GM15510 (cell line): ENCODE measurements around the gene OR2AT4.

Experiments used
- POLR2A ChIP-seq: IDR thresholded peaks from 3 replicates; pipeline ENCODE4 v1.6.1; 2011; ENCODE audit warnings: borderline replicate concordance; ENCODE audit not compliant: insufficient read length; ENCODE audit errors: extremely low read depth

OR2AT4 gene

DNA sequence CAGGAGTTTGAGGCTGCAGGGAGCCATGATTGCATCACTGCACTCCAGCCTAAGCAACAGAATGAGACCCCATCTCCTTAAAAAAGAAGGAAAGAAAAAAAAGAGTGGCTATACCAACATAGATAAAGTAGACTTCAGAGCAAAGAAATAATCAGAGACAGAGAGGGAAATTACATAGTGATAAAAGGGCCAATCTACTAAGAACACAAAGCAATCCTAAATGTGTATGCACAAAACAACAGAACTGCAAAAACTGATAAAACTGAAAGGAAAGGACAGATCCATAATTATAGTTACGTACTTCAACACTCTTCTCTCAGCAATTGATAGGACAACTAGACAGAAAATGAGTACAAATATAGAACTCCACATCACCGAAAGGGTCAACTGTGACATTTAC, 17.8 kb upstream of the OR2AT4 start:
- no peak for TF ChIP-seq POLR2A

DNA sequence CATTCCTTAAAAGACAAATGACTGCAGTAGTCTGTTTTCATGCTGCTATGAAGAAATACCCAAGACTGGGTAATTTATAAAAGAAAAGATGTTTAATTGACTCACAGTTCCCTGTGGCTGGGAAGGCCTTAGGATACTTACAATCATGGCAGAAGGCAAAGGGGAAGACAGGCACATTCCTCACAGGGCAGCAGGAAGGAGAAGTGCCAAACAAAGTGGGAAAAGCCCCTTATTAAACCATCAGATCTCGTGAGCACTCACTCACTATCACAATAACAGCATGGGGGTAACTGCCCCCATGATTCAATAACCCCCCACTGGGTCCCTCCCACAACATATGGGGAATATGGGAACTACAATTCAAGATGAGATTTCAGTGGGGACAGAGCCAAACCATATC, 16.4 kb upstream of the OR2AT4 start:
- no peak for TF ChIP-seq POLR2A

DNA sequence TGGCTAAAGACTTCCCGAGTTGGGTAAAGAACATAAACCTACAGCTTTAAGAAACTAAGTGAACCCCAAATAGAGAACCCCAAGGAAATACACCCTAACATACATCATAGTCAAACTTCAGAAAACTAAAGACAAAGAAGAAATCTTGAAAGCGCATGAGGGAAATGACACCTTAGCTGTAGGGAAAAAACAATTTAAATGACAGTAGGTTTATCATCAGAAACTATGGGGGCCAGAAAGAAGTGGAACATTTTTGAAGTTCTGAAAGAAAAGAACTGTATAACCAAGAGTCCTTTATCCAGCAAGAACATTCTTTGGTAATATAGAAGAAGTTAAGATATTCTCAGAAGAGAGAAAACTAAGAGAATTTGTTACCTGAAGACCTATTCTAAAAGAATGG, 15.5 kb upstream of the OR2AT4 start:
- TF ChIP-seq POLR2A = no peak

DNA sequence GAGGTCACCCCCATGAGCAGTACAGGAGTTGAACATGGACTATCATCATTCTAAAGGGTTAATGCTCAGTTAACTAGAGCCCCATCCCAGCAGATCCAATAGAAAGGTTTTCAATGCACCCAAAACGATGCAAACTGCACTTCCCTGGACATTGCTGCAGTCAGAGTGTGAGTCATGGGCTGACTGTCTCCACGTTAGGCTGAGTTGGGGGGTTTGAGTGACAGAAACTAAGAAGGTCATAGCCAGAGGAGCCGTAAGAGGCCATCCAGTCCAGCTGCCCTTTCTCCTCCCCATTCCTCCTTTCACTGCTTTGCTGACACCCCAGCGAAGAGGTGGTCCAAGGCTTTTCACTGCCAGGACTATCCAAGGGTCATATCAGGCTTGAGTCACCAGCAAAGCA, 10.5 kb upstream of the OR2AT4 start:
- TF ChIP-seq POLR2A = no peak

DNA sequence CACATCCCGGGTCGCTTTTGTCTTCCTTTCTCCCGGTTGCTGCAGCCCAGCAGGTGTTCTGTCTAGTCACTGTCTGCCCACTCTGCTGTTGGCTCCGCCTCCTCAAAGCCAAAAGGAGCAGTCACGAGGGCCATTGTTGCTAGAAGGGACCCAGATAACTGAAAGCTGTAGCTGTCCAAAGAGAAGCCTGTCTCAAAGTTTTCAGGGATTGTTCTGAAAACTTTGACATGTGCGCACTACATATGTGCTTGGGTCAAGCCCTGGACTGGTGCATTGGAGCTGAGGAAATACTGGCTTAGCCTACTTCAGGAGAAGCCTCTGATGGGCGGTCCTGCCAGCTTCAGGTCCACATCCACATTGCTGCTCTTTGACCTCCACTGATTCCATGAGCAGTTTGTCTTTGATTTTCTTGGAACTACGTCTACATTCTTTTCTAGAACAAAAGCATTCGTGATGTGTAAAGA, 8.8 kb upstream of the OR2AT4 start:
- TF ChIP-seq POLR2A = no peak

DNA sequence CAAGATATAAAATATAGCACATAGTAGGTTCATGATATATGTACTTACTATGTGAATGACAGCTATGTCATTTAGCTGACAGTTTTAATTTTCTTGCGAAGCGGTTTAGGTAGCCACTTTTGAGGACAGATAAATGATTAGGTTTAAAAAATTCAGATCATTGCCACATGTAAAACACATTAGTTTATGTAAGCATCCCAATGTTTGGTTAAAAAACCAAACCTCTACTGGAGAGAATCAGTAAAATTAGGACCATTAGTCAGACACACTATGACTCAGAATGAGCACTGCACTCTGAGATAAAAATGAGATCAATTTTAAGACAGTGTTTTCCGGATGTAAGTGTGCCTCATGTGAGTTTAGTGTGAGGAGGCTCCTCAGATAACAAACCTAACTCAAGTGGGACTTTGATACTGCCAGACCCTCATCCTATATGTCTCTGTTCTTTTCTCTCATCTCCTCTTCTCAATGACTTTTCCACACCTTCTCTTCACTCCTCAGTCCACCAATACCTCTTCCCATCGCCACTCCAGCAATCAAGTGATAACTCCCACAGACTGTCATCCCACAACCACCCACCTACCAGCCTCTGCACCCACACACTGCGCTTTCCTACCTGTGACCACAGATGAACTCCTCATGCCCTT, 6.8 kb upstream of the OR2AT4 start:
- TF ChIP-seq POLR2A = no peak

DNA sequence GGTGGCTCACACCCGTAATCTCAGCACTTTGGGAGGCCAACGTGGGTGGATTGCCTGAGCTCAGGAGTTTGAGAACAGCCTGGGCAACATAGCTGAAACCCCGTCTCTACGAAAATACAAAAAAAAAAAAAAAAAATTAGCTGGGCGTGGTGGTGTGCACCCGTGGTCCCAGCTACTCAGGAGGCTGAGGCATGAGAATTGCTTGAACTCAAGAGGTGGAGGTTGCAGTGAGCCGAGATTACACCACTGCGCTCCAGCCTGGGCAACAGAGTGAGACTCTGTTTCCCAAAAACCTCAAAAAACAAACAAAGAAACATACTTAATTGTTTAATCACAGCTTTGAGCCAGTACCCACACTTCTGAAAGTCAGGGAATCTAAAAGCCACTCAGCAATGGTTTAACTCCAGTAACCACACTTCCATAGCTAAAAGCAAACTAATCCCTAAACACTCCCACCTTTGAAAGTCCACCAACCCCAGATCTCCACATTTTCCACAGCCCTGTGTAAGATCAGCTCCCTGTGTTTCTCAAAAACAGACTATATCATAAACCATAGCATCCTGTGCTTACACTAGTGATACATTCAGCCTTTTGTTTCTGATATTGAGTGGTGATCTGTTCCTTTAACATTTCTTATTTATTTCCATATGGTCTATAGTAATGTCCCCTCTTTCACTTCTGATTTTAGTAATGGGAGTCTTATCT, 4.9 kb upstream of the OR2AT4 start:
- no peak for TF ChIP-seq POLR2A

DNA sequence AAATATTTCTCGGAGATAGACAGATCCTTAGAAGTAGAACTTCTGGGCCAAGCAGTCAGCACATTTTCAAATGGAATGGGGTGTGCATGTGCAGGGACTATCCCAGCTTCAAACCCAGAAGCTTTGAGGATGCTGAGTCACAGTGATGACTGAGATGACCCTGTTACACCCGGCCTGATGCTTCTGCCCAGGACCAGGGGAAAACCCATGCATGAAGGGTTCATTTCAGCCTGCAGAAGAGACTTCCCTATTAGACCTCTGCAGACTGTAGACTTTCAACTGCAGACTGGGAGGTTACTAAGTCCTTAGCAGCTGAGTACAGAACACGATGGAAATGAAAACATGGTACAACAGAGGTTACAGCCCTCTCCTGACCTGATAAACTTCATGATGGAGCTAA, 3.6 kb upstream of the OR2AT4 start:
- TF ChIP-seq POLR2A = no peak

DNA sequence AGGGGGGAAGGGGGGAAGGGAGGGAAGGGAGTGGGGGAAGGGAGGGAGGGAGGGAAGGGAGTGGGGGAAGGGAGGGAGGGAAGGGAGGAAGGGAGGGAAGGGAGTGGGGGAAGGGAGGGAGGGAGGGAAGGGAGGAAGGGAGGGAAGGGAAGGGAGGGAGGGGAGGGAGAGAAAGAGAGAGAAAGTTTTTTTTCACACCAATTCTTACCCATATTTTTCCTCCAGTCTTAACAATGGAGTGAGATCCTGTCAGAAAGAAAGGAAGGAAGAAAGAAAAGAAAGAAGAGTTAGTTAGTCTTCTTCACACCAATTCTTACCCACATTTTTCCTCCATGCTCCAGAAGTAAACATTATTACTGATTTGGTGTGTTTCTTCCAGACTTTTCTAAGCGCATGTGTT, 3.0 kb upstream of the OR2AT4 start:
- TF ChIP-seq POLR2A = no peak

DNA sequence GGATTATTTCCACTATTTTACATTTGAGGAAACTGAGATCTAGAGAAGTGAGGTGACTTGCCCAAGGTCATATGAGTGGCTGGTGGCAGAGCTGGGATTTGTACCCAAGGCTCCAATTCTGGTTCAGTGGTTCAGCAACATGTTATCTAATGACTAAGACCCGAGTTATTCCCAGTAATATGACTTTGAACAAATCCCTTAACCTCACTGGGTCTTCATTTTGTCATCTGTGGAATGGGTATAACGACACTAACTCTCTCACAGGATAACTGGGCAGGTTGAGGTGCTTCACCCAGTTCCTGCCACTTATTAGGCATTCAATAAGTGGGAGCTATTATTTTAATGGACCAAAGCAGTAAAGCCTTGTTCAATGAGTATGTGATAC, 489 bp upstream of the OR2AT4 start:
- TF ChIP-seq POLR2A = no peak

DNA sequence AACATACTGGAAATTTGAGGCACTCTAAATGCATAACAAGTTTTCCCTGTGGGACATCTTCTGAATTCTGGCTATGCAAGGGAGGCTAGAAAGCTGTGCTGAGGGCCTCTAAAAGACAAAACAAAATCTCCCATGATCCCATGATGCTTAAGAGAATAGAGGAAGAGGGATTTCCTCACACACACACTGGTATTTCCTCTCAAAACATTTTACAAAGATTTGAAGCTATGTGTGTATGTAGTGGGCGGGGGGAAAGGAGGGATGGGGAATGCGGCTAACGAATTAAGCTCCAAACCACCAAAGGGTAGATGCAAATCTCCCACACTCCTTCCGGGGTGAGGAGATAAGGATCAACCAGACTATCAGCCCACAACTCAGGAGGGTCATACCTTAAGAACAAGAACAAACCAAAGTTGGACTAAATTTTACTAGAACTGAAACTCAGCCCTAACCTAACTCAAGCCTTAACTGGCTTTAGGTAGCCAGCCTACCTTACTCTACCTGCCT, 6.0 kb downstream of the OR2AT4 start:
- TF ChIP-seq POLR2A = no peak

DNA sequence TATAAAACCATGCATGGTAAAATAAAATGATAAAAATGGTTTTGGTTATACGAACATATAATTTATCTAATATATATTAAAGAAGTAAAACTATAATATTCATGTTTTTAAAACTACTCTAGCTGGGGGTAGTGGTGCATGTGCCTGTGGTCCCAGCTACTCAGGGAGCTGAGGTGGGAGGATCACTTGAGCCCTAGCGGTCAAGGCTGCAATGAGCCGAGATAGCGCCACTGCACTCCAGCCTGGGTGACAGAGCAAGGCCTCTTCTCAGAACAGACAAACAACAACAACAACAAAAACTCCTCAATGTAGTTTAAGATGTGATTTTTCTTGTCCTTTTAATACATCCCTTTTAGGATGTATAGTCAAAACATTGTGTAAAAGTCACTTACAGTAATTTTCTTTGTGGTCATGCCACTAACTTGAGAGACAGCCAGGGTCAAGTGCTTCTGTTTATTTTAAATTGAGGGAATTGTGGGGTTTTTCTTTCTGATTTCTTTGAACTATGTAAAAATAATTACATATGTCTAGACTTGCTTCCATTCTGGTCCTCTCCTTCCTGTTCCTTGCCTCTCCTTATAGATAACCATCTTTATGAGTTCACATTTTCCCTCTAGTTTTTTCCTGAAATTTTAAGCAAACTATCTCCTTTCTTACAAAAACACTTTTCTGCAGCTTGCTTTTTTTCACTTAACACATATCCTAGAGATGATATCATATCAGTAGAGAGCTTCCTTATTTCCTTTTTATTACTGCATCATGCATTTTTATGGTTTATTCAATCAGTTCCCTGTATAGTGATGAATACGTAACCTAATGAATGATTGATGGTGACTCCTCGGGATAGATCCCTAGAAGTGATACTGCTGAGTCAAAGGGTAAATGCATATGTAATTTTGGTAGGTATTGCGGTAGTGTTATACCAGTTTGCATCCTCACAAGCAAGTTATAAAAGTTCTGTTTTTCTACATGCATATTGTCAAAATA, 9.1 kb downstream of the OR2AT4 start:
- TF ChIP-seq POLR2A = no peak

DNA sequence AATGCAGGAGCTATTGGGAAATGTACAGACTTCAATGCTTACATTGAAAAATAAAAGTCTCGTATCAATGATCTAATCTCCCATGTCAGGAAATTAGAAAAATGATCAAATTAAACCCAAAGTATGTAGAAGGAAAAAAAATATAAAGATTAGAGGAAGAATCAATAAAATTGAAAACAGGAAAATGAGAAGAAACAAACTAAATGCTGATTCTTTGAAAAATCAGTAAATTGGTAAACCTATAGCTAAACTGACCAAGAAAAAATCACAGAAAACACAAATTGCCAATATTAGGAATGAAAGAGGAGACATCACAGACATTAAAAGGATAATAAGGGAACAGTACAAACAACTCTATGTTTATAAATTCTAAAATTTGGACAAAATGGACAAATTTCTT, 11.8 kb downstream of the OR2AT4 start:
- TF ChIP-seq POLR2A = no peak

DNA sequence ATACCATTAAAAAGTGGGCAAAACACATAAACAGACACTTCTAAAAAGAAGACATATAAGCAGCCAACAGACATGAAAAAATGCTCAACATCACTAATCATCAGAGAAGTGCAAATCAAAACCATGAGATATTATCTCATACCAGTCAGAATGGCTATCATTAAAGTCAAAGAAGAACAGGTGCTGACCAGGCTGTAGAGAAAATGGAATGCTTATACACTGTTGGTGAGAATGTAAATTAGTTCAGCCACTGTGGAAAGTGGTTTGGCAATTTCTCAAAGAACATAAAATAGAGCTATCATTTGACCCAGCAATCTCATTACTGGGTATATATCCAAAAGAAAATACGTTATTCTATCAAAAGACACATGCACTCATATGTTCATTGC, 13.5 kb downstream of the OR2AT4 start:
- no peak for TF ChIP-seq POLR2A

DNA sequence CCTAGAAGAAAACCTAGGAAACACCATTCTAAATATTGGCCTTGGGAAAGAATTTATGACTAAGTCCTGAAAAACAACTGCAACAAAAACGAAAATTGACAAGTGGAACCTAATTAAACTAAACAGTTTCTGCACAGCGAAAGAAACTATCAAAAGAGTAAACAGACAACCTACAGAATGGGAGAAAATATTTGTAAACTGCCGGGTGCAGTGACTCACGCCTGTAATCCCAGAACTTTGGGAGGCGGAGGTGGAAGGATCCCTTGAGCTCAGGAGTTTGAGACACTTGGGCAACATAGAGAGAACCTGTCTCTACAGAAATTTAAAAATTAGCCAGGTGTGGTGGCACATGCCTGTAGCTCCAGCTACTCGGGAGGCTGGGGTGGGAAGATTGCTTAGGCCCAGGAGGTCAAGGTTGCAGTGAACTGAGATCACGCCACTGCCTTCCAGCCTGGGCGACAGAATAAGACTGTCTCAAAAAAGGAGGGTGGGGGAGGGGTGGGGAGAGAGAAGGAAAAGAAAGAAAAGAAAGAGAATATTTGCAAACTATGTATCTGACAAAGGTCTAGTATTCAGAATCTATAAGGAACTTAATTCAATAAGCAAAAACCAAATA, 14.0 kb downstream of the OR2AT4 start:
- TF ChIP-seq POLR2A = no peak
